ENCODE data around the gene KCNQ1OT1. TPM values are rescaled to one million over a fixed set of nuclear protein-coding genes. Genes with fewer than 3 reads are reported as not detected.

KCNQ1OT1 gene
- total RNA-seq, 4 donors from 2014 or later = 0.16 to 0.61 (median 0.30) TPM

GRCh38 chr11:2589538-2589934 is 110.3 kb downstream of the KCNQ1OT1 start:
- no peaks in the 10 kb centered on the region for H3K36me3 ChIP-seq
- H3K27me3 ChIP-seq = no peaks in the 10 kb centered on the region
- TF ChIP-seq, protein P1, sequence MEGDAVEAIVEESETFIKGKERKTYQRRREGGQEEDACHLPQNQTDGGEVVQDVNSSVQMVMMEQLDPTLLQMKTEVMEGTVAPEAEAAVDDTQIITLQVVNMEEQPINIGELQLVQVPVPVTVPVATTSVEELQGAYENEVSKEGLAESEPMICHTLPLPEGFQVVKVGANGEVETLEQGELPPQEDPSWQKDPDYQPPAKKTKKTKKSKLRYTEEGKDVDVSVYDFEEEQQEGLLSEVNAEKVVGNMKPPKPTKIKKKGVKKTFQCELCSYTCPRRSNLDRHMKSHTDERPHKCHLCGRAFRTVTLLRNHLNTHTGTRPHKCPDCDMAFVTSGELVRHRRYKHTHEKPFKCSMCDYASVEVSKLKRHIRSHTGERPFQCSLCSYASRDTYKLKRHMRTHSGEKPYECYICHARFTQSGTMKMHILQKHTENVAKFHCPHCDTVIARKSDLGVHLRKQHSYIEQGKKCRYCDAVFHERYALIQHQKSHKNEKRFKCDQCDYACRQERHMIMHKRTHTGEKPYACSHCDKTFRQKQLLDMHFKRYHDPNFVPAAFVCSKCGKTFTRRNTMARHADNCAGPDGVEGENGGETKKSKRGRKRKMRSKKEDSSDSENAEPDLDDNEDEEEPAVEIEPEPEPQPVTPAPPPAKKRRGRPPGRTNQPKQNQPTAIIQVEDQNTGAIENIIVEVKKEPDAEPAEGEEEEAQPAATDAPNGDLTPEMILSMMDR (IDR thresholded peaks at IDR 0.05 in 4 of 5, conservative IDR thresholded peaks at IDR 0.05 in 1 of 5) = no peak
- no peaks in the 10 kb centered on the region for H3K4me1 ChIP-seq
- no peak overlapping the region for H3K27ac ChIP-seq
- no peak for ATAC-seq
- DNase-seq = no peak
- H3K4me3 ChIP-seq = no peak overlapping the region
- H3K9me3 ChIP-seq = no peaks in the 10 kb centered on the region
- intact Hi-C loops (cut with DNase I; ENCODE audit: low total_unique reads) (no loop called here), in situ Hi-C loops (cut with MboI; ENCODE audit: low sequenced_read_pairs in 4 of 4) (no loop called here)

GRCh38 chr11:2588809-2589537 is 110.8 kb downstream of the KCNQ1OT1 start:
- no peak overlapping the region for H3K27ac ChIP-seq
- no peak overlapping the region for H3K4me3 ChIP-seq
- intact Hi-C loops (cut with DNase I; ENCODE audit: low total_unique reads) (no loop called here), in situ Hi-C loops (cut with MboI; ENCODE audit: low sequenced_read_pairs in 4 of 4) (no loop called here)
- no peaks in the 10 kb centered on the region for H3K36me3 ChIP-seq
- DNase-seq = no peak
- no peak for ATAC-seq
- H3K9me3 ChIP-seq = no peaks in the 10 kb centered on the region
- H3K27me3 ChIP-seq = no peaks in the 10 kb centered on the region
- no peak for TF ChIP-seq POLR2A (IDR thresholded peaks at IDR 0.05)
- TF ChIP-seq, protein P1 (IDR thresholded peaks at IDR 0.05 in 4 of 5, conservative IDR thresholded peaks at IDR 0.05 in 1 of 5) = no peak
- H3K4me1 ChIP-seq = no peaks in the 10 kb centered on the region

DNA sequence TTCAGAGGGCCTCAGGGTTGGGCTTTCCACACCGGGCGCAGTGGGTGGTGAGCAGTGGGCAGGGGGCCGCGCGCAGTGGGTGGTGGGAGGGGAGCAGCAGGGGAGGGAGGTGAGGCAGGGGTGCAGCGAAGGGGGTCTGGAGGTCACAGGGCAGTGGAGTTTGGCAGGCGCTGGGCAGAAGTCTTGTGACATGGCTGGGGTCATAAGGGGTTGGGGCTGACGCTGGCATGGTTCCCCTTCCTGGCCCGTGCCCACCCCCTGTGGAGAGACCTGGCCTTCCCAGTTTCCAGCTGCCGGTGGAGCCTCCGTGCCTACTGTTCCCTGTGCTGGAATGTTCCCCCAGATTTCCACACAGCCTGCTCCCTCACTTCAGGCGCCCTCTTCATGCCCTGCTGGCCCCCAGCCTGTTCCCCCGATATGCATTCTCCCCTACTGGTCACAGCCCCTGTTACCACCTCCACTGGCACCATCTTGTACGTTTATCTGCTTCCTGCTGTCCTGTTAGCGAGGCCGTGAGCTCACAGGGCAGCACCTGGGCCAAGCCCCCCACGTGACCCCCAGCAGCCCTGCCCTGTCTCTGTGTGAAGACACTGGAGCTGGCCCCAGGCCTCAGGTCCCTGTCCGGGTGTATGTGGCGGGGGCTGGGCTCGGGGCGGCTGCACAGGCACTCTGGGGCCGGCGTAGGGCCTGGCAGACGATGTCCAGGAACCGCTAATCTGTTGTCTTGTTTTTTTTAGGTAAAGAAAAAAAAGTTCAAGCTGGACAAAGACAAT is 111.6 kb downstream of the KCNQ1OT1 start:
- intact Hi-C loops (cut with DNase I; ENCODE audit: low total_unique reads) (no loop called here), in situ Hi-C loops (cut with MboI; ENCODE audit: low sequenced_read_pairs in 4 of 4) (no loop called here)
- Histone ChIP-seq H3K4me1 (no peaks in the 10 kb centered on the region), H3K4me3 (no peak overlapping the region), H3K36me3 (no peaks in the 10 kb centered on the region), H3K9me3 (no peaks in the 10 kb centered on the region), H3K27ac (no peak overlapping the region), H3K27me3 (no peaks in the 10 kb centered on the region)
- ATAC-seq (no peak), DNase-seq (no peak)
- TF ChIP-seq, protein P1 (IDR thresholded peaks at IDR 0.05 in 4 of 5, conservative IDR thresholded peaks at IDR 0.05 in 1 of 5) = no peak
- TF ChIP-seq POLR2A (IDR thresholded peaks at IDR 0.05) = no peak

DNA sequence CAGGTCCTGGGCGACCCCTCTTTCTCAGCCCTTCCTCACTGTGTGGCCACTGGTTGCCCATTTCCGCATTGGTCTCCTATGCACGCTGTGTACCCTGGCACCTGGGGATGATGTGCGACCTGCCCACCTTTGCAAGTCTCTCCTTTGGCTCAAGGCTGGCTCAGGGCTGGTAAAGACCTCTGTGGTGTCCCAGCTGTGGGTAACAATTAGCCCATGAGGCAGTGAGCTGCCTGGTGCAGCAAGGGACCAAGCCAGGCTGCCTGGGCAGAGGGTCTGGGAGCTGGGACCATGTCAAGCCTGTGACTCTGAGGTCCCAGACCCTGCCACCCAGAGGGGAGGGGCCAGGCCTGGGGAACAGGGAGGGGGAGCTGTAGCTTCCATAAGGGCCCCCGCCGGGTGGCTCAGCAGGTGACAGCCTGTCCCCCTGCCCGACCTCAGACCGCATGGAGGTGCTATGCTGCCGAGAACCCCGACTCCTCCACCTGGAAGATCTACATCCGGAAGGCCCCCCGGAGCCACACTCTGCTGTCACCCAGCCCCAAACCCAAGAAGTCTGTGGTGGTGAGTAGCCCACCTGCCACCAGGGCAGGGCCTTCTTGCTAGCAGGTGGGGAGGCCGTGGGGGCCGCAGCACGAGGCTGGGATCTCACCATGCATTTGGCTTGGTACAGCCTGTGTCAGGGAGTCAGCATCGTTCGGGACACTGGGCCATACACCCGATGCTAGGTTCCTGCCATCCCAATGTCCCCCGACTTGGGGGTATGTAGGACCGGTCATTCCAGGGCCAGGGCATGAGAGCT is 112.5 kb downstream of the KCNQ1OT1 start:
- intact Hi-C loops (cut with DNase I; ENCODE audit: low total_unique reads) (no loop called here), in situ Hi-C loops (cut with MboI; ENCODE audit: low sequenced_read_pairs in 4 of 4) (no loop called here)
- Histone ChIP-seq H3K27ac (no peak overlapping the region), H3K27me3 (no peaks in the 10 kb centered on the region), H3K36me3 (no peaks in the 10 kb centered on the region), H3K4me1 (no peaks in the 10 kb centered on the region), H3K4me3 (no peak overlapping the region), H3K9me3 (no peaks in the 10 kb centered on the region)
- ATAC-seq = no peak
- TF ChIP-seq POLR2A (IDR thresholded peaks at IDR 0.05) = no peak
- TF ChIP-seq, protein P1 (IDR thresholded peaks at IDR 0.05 in 4 of 5, conservative IDR thresholded peaks at IDR 0.05 in 1 of 5) = no peak
- DNase-seq = no peak

Measured in gastrocnemius medialis (tissue), 4 donors.